ENCODE results near the gene KRT86.

Gene KRT86

DNA sequence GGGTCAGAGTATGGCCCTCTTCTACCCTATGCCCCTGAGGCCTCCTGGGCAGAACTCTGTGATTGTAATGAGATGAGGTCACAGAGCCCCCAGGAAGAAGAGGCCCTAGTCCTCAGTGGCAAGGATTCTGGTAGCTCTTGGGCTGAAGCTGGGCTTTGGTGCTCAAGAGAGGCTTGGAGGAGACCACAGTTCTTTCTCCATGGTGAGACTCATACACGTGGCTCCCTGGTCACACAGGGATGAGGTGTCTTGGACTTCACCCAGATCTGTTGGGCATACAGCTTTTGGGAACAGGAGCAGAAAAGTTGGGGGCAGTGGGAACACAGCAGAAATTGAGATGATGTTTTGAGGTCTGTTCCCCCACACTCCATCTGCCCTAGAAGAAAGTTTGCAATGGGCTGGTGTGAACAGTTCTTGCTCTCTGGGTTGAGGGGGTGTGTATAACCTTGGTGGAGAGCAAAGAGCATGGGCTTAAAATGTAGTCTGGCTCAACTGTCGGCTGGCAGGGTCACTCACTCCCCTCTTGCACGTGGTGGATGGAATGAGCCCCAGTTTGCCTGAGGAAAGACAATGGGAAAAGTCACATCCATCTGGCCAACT, at the start of gene KRT86:
Gene KRT86 (plus strand): TSS at position 125 of the 600 bp plus-strand sequence. CDS start 27,272 bp downstream, outside the sequence.
- H3K4me3 ChIP-seq (ENCODE audit: low read depth, low read length), result no peak within 1 kb of the TSS
- no peak for DNase-seq (ENCODE audit: low read depth)

- no peak for DNase-seq (ENCODE audit: low read depth)
Measured at GRCh38 chr12:52225752-52226151, 48.7 kb upstream of the KRT86 start.

GRCh38 chr12:52226446-52226845, 48.0 kb upstream of the KRT86 start:
- DNase-seq (ENCODE audit: low read depth), result no peak
- H3K4me3 ChIP-seq (ENCODE audit: low read depth, low read length), result no peak overlapping the region

More at GRCh38 chr12:52225752-52226151, 48.7 kb upstream of the KRT86 start:
- no peak overlapping the region for H3K4me3 ChIP-seq (ENCODE audit: low read depth, low read length)

GRCh38 chr12:52227606-52228166, 46.8 kb upstream of the KRT86 start:
- DNase-seq (ENCODE audit: low read depth), result no peak
- H3K4me3 ChIP-seq (ENCODE audit: low read depth, low read length), result no peak overlapping the region

DNA sequence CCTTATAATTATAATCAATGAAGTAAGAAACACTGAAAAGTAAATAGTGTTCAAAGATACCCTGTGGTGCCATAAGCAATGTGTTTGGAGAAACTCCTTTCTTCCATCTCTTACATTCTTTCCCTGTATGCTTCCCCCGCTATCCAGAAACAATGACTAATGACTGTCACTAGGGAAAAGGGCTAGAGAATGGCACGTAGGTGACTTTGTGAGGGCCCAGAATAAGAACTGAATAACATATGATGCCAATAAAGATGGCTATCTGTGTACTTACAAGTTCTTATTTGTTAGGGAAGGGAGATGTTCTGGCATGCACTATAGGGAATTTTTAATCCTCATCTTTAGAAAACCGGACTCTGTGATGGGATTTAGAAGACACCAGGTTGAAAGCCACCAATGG, 46.1 kb upstream of the KRT86 start:
- DNase-seq (ENCODE audit: low read depth), result no peak
- no peak overlapping the region for H3K4me3 ChIP-seq (ENCODE audit: low read depth, low read length)

GRCh38 chr12:52228931-52229330, 45.5 kb upstream of the KRT86 start:
- DNase-seq (ENCODE audit: low read depth), result no peak
- no peak overlapping the region for H3K4me3 ChIP-seq (ENCODE audit: low read depth, low read length)

GRCh38 chr12:52229836-52230343, 44.6 kb upstream of the KRT86 start:
- no peak for DNase-seq (ENCODE audit: low read depth)
- H3K4me3 ChIP-seq (ENCODE audit: low read depth, low read length), result no peak overlapping the region

DNA sequence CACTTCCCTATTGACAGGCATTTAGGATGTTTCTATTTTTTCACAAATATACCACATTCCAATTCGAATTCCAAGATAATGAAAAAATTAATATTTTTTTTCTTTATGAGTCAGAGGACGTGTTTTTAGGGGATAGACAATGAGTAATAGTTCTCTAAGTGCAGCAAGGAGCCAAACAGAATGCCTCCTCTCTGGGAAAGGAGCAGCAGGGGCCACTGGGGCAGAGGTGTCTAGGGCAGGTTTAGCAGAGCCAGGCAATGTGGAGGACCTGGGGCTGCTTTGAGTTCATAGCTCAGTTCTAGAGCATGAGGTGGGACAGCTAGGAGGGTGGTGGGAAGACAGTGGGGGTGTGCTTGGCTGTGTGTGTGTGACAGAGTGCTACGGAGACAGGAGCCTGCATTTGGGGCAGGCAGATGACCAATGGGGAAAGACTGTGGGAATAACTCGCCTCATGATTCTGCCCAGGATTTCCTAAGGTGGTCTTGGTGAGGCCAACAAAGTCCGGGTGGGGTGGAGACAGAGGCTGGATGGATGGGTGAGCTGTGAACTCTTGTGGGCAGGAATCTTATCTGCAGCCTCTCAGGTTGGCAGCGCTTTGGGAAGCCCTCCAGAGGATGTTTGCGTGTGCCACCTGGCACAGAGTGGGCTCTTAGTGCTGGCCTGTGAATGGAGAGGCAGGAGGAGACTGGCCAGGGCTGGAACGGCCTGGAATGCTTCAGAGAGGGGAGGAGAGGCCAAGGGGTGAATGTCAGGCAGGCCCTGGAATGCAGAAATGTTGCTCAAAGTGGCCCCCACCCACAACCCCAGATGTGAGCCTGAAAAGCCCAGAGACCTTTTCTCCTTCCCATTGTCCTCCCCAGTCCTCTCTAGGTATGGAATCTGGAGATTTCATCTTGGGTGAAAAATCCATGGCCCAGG, 43.8 kb upstream of the KRT86 start:
- no peak overlapping the region for H3K4me3 ChIP-seq (ENCODE audit: low read depth, low read length)
- no peak for DNase-seq (ENCODE audit: low read depth)

DNA sequence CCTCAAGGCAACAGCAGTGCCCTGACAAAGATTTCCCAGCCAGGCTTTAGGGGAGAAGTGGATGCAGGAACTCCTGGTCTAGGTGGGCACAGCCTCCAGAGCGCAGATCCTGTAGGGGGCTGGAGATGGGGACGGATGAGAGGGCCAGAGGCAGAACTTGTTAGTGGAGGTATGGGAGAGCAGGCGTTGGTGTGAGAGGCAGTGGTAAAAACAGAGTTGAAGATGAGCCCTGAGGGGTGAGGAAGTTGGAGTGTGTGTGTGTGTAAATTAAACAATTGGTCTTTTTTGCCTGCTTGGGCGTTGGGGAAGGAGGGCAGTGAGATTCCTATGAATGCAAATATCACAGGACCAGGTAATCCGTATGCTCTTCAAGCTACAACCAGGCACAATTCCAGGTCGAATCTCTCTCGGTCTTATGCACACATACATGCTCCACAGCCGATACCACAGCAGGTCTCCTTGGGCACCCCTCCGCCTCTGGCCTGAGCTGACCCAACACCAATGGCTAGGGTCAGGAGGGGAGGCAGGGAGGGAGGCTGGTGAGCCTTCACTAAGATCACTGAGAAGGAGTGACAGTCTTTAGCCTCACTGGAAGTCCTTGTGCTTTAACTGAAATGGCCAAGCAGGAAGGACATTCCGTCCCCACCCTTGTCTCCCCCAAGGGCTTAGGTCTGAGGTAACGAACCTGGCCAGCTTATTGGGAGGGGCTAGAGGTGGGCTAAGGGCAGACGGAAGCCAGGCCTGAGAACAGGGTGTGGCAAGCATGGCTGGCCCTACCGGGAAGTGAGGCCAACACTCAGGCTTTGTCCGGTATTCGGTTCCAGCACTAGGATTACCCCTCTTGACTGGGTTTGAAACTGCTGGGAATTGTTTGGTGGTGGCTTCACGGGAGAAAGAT, 42.9 kb upstream of the KRT86 start:
- no peak for DNase-seq (ENCODE audit: low read depth)
- H3K4me3 ChIP-seq (ENCODE audit: low read depth, low read length), result no peak overlapping the region

DNA sequence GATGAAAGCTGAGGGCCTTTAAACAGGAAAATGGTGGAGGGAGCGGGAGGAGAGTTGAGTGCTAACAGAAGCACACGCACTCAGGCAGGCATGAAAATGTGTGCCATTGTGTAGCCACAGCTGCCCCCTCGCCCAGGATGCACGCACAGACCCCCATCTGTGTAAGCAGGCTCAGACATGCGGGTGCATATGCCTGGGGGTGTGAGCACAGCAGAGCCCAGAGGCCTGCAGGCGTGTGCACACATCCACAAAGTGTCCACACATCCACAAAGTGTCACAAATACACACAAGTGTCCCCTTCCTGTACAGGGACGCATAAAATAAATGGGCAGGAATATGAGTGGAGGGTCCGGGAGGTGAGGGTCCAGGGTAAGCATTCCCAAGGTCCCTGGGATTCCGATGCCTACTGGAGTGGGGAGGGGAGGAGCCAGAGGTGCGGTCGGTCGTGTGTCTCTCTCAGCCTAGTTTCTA, 42.2 kb upstream of the KRT86 start:
- no peak overlapping the region for H3K4me3 ChIP-seq (ENCODE audit: low read depth, low read length)
- DNase-seq (ENCODE audit: low read depth), result no peak

DNA sequence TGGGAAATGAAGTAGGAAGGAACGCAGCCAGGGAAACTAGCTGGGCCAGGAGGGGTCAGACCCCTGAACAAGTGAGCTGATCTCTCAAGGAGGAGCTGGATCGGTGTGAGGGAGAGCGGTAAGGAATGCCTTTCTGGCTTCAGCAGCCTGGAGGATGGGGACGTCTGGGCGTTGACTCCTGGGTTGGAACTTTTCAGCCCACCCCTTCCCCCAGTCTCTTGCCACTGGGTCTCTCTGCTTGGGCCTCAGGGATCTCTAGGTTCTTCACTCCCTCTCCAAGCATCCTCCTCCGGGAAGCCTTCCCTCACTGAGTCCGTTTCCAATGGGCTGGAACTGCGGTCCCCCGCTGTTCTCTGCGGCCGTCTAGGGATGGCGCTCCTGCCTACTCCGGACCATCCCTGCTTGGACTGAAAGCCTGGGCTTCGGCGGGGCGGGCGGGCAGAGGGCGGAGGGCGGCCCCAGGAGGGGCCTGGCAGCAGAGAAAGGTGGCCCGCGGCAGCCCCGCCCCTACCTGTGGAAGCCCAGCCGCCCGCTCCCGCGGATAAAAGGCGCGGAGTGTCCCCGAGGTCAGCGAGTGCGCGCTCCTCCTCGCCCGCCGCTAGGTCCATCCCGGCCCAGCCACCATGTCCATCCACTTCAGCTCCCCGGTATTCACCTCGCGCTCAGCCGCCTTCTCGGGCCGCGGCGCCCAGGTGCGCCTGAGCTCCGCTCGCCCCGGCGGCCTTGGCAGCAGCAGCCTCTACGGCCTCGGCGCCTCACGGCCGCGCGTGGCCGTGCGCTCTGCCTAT, 41.6 kb upstream of the KRT86 start, which contains the start of gene KRT7:
Gene KRT7 (plus strand): TSS at position 570 of the 788 bp plus-strand sequence. CDS start 54 bp downstream, at position 624.
- no peak for DNase-seq (ENCODE audit: low read depth)

DNA sequence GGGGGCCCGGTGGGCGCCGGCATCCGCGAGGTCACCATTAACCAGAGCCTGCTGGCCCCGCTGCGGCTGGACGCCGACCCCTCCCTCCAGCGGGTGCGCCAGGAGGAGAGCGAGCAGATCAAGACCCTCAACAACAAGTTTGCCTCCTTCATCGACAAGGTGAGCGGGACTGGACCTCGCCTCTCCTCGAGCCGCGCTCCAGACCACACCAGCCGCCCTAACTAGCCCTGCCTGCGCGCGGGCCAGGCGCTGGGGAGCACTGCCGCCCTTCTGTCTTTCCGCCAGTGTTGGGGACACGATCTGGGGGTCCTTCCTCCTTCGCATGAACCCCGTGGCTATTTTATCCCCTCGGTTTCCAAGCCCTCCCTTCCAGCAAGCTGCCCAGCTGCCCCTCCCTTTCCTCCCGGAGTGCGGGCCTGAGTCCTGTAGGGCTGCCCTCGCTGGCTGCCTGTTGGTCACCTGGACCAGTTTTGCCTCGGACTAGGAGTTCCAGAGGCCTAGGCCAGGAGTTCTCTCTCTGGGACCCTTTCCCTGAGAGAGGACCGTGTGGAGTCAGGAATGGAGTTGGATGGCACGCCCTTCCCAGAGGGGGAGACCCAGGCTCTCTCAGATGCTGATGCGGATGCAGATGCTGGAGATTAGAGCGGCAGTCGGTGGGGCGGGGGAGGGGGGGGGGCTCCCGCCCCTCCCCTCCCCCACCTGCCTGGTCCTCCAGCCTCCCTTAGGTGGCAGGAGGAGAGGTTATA, 40.8 kb upstream of the KRT86 start:
- no peak for DNase-seq (ENCODE audit: low read depth)
- H3K4me3 ChIP-seq (ENCODE audit: low read depth, low read length), result no peak overlapping the region

More for the DNA sequence above, 41.6 kb upstream of the KRT86 start, which contains the start of gene KRT7:
- no peak within 1 kb of the TSS for H3K4me3 ChIP-seq (ENCODE audit: low read depth, low read length)

DNA sequence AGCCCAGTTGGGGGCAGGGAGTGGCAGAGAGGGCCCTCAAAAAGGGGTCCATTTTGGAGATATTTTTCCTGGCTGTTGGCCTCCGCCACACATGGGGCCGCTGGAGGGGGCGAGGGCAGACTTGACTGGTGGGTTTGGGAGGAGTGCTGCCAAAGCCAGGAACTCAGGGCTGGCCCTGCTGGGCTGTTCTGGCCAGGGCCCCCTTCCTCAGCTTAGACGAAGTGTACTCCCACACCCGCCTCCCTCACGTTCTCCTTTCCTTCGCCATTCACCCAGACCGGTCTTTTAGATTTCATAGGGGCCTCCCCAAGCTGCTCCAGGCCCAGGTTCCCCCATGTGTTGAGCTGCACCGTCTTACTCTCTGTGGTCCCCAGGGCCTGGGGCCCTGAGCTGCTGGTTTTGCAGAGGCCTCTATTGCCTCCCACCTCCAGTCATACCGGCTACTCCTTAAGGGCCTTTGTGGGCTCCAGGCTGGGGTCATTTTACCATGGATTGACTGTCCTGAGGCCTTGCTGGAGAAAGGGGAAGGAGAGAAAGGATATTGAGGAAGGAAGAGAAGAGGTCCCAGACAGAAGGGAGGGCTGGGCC, 40.1 kb upstream of the KRT86 start:
- DNase-seq (ENCODE audit: low read depth), result no peak
- no peak overlapping the region for H3K4me3 ChIP-seq (ENCODE audit: low read depth, low read length)

DNA sequence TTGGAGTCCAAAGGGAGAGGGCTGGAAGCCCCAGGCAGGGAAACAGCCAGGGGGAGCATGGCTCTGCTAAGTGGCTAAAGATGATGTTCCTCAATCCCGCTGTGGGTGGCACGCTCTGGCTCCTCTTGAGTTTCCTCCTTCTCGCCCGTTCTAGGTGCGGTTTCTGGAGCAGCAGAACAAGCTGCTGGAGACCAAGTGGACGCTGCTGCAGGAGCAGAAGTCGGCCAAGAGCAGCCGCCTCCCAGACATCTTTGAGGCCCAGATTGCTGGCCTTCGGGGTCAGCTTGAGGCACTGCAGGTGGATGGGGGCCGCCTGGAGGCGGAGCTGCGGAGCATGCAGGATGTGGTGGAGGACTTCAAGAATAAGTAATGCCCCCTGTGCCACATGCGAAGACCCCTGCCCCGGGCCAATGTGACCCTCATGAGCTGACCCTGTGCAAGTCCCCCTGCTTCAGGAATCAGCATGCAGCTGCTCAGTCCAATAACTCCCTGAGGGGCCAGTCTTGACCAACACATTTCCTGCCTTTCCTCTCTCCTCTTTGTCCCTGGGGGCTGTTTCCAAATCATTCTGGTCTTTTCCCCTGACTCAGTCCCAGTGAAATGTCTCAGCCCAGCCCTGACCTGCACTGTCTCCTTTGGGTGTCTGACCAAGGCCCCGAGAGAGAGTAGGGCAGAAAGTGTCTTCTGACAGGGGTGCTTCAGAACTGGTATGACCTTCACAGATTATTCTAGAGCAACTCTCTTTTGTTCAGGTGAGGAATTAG, 39.3 kb upstream of the KRT86 start:
- H3K4me3 ChIP-seq (ENCODE audit: low read depth, low read length), result no peak overlapping the region
- DNase-seq (ENCODE audit: low read depth), result no peak

GRCh38 chr12:52235822-52236361, 38.6 kb upstream of the KRT86 start:
- no peak for DNase-seq (ENCODE audit: low read depth)
- H3K4me3 ChIP-seq (ENCODE audit: low read depth, low read length), result no peak overlapping the region

- no peak overlapping the region for H3K4me3 ChIP-seq (ENCODE audit: low read depth, low read length)
- no peak for DNase-seq (ENCODE audit: low read depth)
Measured at GRCh38 chr12:52236386-52237050, 37.9 kb upstream of the KRT86 start.
